Gastroesophageal sphincter (tissue), 3 donors: Measurements from ENCODE around the gene SP7.

Experiments used
- CTCF ChIP-seq, 4 experiments: fragments of 200-600 bp in 2 of 4; fragments of 450-650 bp in 2 of 4; sonication (generic) in 1 of 4; IDR thresholded peaks; one replicate each; pipeline ENCODE4 v1.5.1; 2017 to 2019; ENCODE audit warnings: antibody characterized with exemption in 4 of 4, mild to moderate bottlenecking in 2 of 4, moderate library complexity in 2 of 4
- POLR2A ChIP-seq, 2 donors: fragments of 450-650 bp; IDR thresholded peaks; one replicate each; pipeline ENCODE4 v1.6.1; 2017; ENCODE audit warnings: antibody characterized with exemption in 2 of 2, mild to moderate bottlenecking in 2 of 2, moderate library complexity in 1 of 2

GRCh38 chr12:53365245-53365904 is 29.2 kb upstream of the SP7 start:
- no peak for TF ChIP-seq CTCF (IDR thresholded peaks at IDR 0.05)
- TF ChIP-seq POLR2A (IDR thresholded peaks at IDR 0.05): no peak
